Upper lobe of left lung (tissue), 6 donors: ENCODE measurements around the gene APOF. TPM values are rescaled to one million over a fixed set of nuclear protein-coding genes. Genes with fewer than 3 reads are reported as not detected.

Experiments used
- ATAC-seq, 2 donors: fragments of 200-7000 bp; cut with Tn5 transposase; one replicate each; pipeline ENCODE4 v1.9.1; 2022; ENCODE audit warnings: mild to moderate bottlenecking in 2 of 2, moderate library complexity in 2 of 2; ENCODE audit not compliant: low FRiP score in 2 of 2
- DNase-seq, 2 donors: peaks; one replicate each; pipeline ENCODE4 v3.0.0-alpha.2; 2019 to 2020
- H3K27ac ChIP-seq, 4 donors: fragments of 200-600 bp; sonication (generic); one replicate each; pipeline ENCODE4 v1.5.1; 2016 to 2019
- H3K27me3 ChIP-seq, 4 donors: fragments of 200-600 bp; sonication (generic); one replicate each; pipeline ENCODE4 v1.5.1; 2017 to 2019
- H3K36me3 ChIP-seq, 4 donors: fragments of 200-600 bp; sonication (generic); one replicate each; pipeline ENCODE4 v1.5.1; 2016 to 2019
- H3K4me1 ChIP-seq, 4 donors: fragments of 200-600 bp; sonication (generic); one replicate each; pipeline ENCODE4 v1.5.1; 2018 to 2019
- H3K4me3 ChIP-seq, 4 donors: fragments of 200-600 bp; sonication (generic); one replicate each; pipeline ENCODE4 v1.5.1; 2017 to 2019; ENCODE audit warnings: mild to moderate bottlenecking in 2 of 4, moderate library complexity in 1 of 4
- H3K9me3 ChIP-seq, 4 donors: fragments of 200-600 bp; sonication (generic); one replicate each; pipeline ENCODE4 v1.5.1; 2018 to 2019
- EP300 ChIP-seq, 4 donors: sonication (generic); formaldehyde crosslinking; IDR thresholded peaks; one replicate each; pipeline ENCODE4 v1.5.1; 2017; ENCODE audit warnings: antibody characterized with exemption in 4 of 4, control low read depth in 2 of 4
- POLR2A ChIP-seq, 4 donors: fragments of 450-650 bp; IDR thresholded peaks; one replicate each; pipeline ENCODE4 v1.5.1; 2016 to 2017; ENCODE audit warnings: antibody characterized with exemption in 4 of 4, mild to moderate bottlenecking in 2 of 4
- POLR2AphosphoS5 ChIP-seq, 2 donors: sonication (generic); formaldehyde crosslinking; IDR thresholded peaks; one replicate each; pipeline ENCODE4 v1.5.1; 2017; ENCODE audit warnings: antibody characterized with exemption in 2 of 2
- WGBS, 2 donors: methylation state at CpG; one replicate each; pipeline ENCODE4 v1.1.5; 2017 to 2018; 5-methylcytosine and 5-hydroxymethylcytosine counted together
- total RNA-seq, 6 donors: library from RNA; depleted of rRNA in 4 of 6; stranded (reverse); fragments of >200 nt in 4 of 6; gene quantifications; one replicate each; pipeline versions ENCODE4 v1.1.0 to v1.2.1, GENCODE V29; 2016 to 2021
- TF ChIP-seq, protein P1 (sequence below), 6 experiments: fragments of 450-650 bp in 4 of 6; fragments of 200-600 bp in 2 of 6; sonication (generic) in 2 of 6; IDR thresholded peaks; one replicate each; pipeline ENCODE4 v1.5.1; 2016 to 2019; ENCODE audit warnings: antibody characterized with exemption in 6 of 6
- donor health status: DM: no; HTN: no; CAD: no; lungs with moderate emphysema.
- donor health status: DM: no; HTN: yes; CAD: no; lungs with severe emphysema.

APOF gene
- total RNA-seq, 6 donors from 2014 or later: 0.20 TPM; not detected in 5

DNA sequence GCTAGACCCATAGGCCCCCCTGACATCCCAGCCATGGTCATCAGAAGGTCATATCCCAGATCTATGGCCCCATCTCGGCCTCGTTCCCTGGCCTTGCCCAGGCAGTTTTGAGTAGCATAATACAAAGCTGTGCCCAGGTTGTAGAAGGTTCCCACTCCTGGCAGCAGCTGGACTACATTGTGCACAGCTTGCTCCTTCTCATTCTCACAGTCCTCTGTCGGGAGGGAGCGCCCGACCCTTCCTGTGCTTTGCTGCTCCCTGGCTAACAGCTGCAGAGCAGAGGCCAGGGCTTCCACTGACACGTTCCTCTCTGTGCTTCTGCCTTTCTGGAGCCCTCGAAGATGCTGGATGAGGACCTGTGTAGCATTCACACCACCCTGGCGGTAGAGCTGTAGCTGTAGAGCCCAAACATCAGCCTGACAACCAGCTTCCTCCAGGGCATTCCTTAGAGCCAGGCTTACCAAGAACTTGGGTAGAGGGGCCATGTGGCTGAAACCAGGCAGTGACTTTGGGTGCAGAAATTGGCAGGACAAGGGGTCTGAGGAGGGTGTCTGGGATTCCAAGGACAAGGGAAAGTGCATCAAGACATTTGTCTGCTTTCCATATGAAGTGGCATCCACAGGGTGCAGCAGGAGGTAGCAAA, 1.0 kb downstream of the APOF start:
- DNase-seq: no peak
- H3K4me1 ChIP-seq: peaks cover 14 to 33% (median 20%) of the 10 kb centered on the region in 4 donors
- TF ChIP-seq EP300 (IDR thresholded peaks at IDR 0.05) (no peak), POLR2AphosphoS5 (IDR thresholded peaks at IDR 0.05) (no peak), POLR2A (IDR thresholded peaks at IDR 0.05) (no peak)
- TF ChIP-seq, protein P1, sequence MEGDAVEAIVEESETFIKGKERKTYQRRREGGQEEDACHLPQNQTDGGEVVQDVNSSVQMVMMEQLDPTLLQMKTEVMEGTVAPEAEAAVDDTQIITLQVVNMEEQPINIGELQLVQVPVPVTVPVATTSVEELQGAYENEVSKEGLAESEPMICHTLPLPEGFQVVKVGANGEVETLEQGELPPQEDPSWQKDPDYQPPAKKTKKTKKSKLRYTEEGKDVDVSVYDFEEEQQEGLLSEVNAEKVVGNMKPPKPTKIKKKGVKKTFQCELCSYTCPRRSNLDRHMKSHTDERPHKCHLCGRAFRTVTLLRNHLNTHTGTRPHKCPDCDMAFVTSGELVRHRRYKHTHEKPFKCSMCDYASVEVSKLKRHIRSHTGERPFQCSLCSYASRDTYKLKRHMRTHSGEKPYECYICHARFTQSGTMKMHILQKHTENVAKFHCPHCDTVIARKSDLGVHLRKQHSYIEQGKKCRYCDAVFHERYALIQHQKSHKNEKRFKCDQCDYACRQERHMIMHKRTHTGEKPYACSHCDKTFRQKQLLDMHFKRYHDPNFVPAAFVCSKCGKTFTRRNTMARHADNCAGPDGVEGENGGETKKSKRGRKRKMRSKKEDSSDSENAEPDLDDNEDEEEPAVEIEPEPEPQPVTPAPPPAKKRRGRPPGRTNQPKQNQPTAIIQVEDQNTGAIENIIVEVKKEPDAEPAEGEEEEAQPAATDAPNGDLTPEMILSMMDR (IDR thresholded peaks at IDR 0.05): no peak
- H3K27me3 ChIP-seq: no peaks in the 10 kb centered on the region
- peaks cover 0 to under 1% (median 0%) of the 10 kb centered on the region in 4 donors for H3K36me3 ChIP-seq
- no peak overlapping the region for H3K4me3 ChIP-seq
- H3K9me3 ChIP-seq: no peaks in the 10 kb centered on the region
- no peak overlapping the region for H3K27ac ChIP-seq
- no peak for ATAC-seq
- WGBS, 2 donors: 69 to 72% methylated on average over 6 to 8 of the region's 8 CpGs

DNA sequence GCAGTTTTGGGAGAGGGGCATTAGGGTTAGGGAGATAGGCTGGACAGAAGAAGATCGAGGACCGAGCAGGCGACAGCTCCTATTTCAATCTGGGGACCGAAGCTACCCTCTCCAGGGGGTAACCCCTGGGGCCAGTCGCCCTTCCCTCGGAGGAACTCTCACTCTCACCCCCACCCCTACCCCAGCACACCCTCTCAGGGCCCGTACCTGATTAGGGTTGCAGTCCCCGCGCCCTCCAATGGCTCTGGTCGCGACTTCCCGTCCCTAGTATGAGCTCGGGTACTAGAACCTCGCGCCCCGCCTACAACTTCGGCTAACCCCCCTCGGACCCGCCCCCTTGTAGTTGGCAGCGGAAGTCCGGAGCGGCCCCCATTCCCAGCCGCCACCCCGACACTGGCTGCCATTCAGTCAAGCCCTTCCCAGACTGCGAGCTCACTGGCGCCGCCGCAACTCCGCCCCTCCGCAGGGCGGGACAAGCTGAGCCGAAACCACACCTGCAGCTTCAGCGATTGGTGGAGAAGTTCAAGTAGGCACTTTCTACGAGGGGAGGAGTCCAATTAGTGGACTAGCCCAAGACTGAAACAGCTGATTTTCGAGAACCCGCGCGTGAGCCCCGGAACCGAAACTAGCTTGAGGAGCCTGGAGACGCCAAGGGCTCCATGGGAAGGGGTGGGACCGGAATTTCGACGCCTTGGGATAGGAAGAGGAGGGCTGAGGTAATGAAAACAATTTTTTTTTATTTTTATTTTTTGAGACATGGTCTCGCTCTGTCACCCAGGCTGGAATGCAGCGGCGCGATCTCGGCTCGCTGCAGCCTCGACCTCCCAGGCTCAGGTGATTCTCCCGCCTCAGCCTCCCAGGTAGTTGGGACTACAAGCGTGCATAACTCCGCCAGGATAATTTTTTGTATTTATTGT, 2.5 kb downstream of the APOF start, which contains the start of gene STAT2:
Gene STAT2 (minus strand): TSS at position 257 of the 917 bp plus-strand sequence. CDS start 3,536 bp downstream, outside the sequence.
- Histone ChIP-seq H3K9me3 (no peaks in the 10 kb centered on the region), H3K4me1 (peaks cover 14 to 37% (median 20%) of the 10 kb centered on the region in 4 donors), H3K27ac (peak within 1 kb of the TSS; percentile 89 to 93 (median 90)), H3K27me3 (no peaks in the 10 kb centered on the region), H3K36me3 (peaks cover 12 to 16% (median 14%) of the 10 kb centered on the region in 4 donors), H3K4me3 (peak within 1 kb of the TSS; percentile 66 to 92 (median 73))
- peak; percentile 99 to 100 for DNase-seq
- 0 to 1% methylated on average over 32 to 54 of the region's 54 CpGs for WGBS, 2 donors
- TF ChIP-seq POLR2A (IDR thresholded peaks at IDR 0.05): peak in 3 of 4 donors; percentile 63 to 91 (median 87)
- peak; percentile 70 to 92 for TF ChIP-seq POLR2AphosphoS5 (IDR thresholded peaks at IDR 0.05)
- TF ChIP-seq, protein P1 (IDR thresholded peaks at IDR 0.05): no peak
- TF ChIP-seq EP300 (IDR thresholded peaks at IDR 0.05): peak in 2 of 4 donors; percentile 53 to 88
- ATAC-seq: peak; percentile 99

DNA sequence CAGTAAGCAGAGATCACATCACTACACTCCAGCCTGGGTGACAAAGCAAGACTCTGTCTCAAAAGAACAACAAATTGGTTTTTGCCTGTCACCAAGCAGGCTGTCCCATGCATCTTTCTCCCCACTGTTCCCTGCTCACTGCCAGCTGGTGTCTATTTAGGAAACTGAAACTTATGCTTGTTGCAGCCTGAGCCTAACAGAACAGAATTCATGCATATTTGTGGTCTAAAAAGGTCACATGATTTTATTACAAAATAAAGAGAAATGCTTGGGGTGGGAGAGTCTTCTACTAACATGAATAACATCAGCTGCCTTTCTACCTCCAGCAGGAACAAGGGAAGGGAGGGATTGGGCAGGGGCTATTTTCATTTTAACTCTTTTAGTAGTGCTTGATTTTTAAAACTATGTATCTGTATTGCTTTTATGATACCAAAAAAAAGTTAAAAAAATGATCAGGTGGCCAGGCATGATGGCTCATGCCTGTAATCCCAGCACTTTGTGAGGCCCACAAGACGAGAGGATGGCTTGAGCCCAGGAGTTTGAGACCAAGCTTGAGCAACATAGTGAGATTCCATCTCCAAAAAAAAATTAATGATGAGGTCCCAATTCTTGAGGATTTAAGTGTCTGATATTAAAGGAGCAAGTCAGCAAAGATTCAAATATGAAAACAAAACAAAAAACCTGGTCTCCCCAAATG, 3.7 kb downstream of the APOF start:
- peaks cover 14 to 37% (median 20%) of the 10 kb centered on the region in 4 donors for H3K4me1 ChIP-seq
- H3K9me3 ChIP-seq: no peaks in the 10 kb centered on the region
- H3K36me3 ChIP-seq: peaks cover 23 to 27% (median 25%) of the 10 kb centered on the region in 4 donors
- 0% methylated on average over 1 of the region's 1 CpG for WGBS, 2 donors
- peak overlapping the region; percentile 85 to 93 (median 90) for H3K27ac ChIP-seq
- no peak for DNase-seq
- H3K27me3 ChIP-seq: no peaks in the 10 kb centered on the region
- peak overlapping the region; percentile 66 to 92 (median 73) for H3K4me3 ChIP-seq
- peak in 1 of 2 donors; percentile 4 for ATAC-seq
- TF ChIP-seq, protein P1 (IDR thresholded peaks at IDR 0.05): no peak
- TF ChIP-seq POLR2AphosphoS5 (IDR thresholded peaks at IDR 0.05) (peak in 1 of 2 donors; percentile 22), POLR2A (IDR thresholded peaks at IDR 0.05) (peak in 2 of 4 donors; percentile 38 to 54)

DNA sequence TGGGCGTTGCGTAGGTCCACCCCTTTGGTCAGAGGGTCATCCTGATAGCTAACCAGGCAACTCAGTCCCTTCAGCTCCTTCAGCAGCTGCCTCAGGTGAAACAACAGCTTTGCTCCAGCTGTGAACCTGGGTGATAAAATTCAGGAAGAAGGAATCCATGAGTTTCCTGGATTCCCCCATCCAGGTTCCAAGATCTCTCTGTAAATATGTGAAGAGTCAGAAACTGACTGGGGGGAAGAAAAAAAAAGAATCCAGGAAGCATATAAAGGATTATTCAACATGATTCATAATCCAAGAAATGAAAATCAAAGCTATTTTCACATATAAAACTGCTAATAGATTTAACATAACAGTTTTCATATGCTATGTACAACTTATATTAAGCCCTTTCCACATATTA, 11.3 kb downstream of the APOF start:
- Histone ChIP-seq H3K4me1 (peaks cover 0 to under 1% (median 0%) of the 10 kb centered on the region in 4 donors), H3K9me3 (no peaks in the 10 kb centered on the region), H3K4me3 (no peak overlapping the region), H3K27ac (no peak overlapping the region), H3K27me3 (no peaks in the 10 kb centered on the region), H3K36me3 (peaks cover 77 to 100% (median 96%) of the 10 kb centered on the region in 4 donors)
- no peak for ATAC-seq
- TF ChIP-seq, protein P1 (IDR thresholded peaks at IDR 0.05): no peak
- TF ChIP-seq POLR2AphosphoS5 (IDR thresholded peaks at IDR 0.05): no peak
- no peak for TF ChIP-seq POLR2A (IDR thresholded peaks at IDR 0.05)
- no peak for TF ChIP-seq EP300 (IDR thresholded peaks at IDR 0.05)
- WGBS, 2 donors: 88 to 100% methylated on average over 2 of the region's 2 CpGs
- no peak for DNase-seq
